Muscle of leg (tissue), 11 donors: ENCODE data around the gene ARID3B. TPM values are rescaled to one million over a fixed set of nuclear protein-coding genes. Genes with fewer than 3 reads are reported as not detected.
"Not testable (repeated sequence)": the region's sequence is repeated elsewhere in the genome, so short reads cannot be mapped to it uniquely, and the experiment has no call there.

ENCODE experiments used
- DNase-seq: peaks from one replicate; pipeline ENCODE4 v3.0.0; 2013
- H3K27ac ChIP-seq: one replicate; pipeline ENCODE4 v1.5.1; 2013; ENCODE audit warnings: mild to moderate bottlenecking, low read length, control low read depth
- H3K27me3 ChIP-seq: one replicate; pipeline ENCODE4 v1.6.1; 2013; ENCODE audit warnings: low read length; ENCODE audit not compliant: control insufficient read depth, insufficient read depth
- H3K36me3 ChIP-seq: one replicate; pipeline ENCODE4 v1.6.1; 2013; ENCODE audit warnings: low read length; ENCODE audit not compliant: control insufficient read depth, insufficient read depth
- H3K4me1 ChIP-seq: one replicate; pipeline ENCODE4 v1.6.1; 2013; ENCODE audit warnings: low read length; ENCODE audit not compliant: control insufficient read depth, insufficient read depth
- H3K4me3 ChIP-seq: one replicate; pipeline ENCODE4 v1.5.1; 2013; ENCODE audit warnings: low read length, control low read depth
- H3K9me3 ChIP-seq: replicated peaks from 2 replicates; pipeline ENCODE4 v1.6.1; 2013; ENCODE audit warnings: low read depth, low read length; ENCODE audit not compliant: control insufficient read depth
- WGBS: methylation state at CpG from one replicate; pipeline ENCODE4 v1.1.5; 2013; ENCODE audit warnings: missing lambda C conversion rate; ENCODE audit not compliant: insufficient coverage; 5-methylcytosine and 5-hydroxymethylcytosine counted together
- polyA plus RNA-seq, 8 donors: library from polyadenylated mRNA; unstranded; fragments of 120-200 nt; gene quantifications; one replicate each; pipeline versions ENCODE4 v1.2.1 to v1.2.3, GENCODE V29; 2013; ENCODE audit warnings: inconsistent platforms in 1 of 8, low replicate concordance in 1 of 8; ENCODE audit not compliant: insufficient read length in 8 of 8, insufficient read depth in 1 of 8
- total RNA-seq: library from RNA; stranded (reverse); fragments of 120-200 nt; gene quantifications from one replicate; pipeline ENCODE4 v1.2.4, GENCODE V29; 2013

Gene ARID3B
- total and polyA plus RNA-seq, 9 donors = 2.5 to 6.3 (median 4.6) TPM

DNA sequence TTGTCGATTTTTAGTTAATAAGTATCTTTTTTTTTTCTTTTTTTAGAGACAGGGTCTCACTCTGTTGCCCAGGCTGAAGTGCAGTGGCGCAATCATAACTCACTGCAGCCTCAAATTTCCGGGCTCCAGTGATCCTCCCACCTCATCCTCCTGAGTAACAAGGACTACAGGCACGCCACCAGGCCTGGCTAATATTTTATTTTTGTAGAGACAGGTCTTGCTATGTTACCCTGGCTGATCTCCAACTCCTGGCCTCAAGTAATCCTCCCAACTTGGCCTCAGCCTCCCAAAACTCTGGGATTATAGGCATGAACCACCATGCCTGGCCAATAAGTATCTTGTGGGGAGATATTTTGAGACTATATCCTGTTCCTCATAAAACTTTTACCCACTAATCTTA lies 29.4 kb upstream of the ARID3B start:
- Histone ChIP-seq H3K36me3 (no peaks in the 10 kb centered on the region), H3K9me3 (no peaks in the 10 kb centered on the region), H3K27ac (peak overlapping the region; percentile 13), H3K4me3 (no peak overlapping the region), H3K27me3 (no peaks in the 10 kb centered on the region), H3K4me1 (no peaks in the 10 kb centered on the region)
- WGBS = no CpG with 5 or more reads among the region's 4 CpGs
- DNase-seq = no peak

DNA sequence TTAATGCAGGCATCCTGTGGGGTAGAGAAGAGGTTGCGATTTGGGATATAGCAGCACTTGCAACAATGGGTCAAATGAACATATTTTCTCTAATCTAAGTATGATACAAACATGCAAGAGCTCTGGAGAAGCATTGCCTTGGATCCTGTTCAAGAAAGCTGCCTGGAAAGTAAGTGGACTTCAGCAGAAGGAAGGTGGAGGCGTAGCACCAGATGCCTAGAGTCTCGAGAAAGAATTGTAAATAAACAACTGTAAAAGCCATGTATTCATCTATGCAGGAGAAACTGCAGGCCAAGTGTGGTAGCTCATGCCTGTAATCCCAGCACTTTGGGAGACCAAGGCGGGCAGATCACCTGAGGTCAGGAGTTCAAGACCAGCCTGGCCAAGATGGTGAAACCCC lies 27.0 kb upstream of the ARID3B start:
- H3K4me1 ChIP-seq, DNase-seq: not testable (repeated sequence)
- WGBS = 50% methylated on average over 1 of the region's 4 CpGs

DNA sequence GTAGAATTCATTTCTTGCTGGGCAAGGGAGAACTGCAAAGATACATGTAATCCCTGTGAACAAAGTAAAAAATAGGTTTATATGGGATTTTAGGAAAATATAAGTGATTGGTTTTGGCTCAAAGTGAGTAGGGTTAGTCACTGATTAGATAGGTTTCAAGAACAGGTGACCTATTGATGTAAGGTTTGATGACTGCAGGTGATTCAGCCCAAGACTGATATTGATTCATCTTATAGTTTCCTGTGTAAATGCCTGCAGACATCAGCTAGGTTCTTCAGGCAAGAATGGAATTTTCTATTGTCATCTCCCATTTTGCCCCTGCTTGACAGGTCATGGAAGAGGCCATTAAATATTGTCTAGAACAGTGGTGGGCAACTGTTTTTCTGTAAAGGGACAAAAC lies 23.9 kb upstream of the ARID3B start:
- no peaks in the 10 kb centered on the region for H3K36me3 ChIP-seq
- no peaks in the 10 kb centered on the region for H3K27me3 ChIP-seq
- no peak overlapping the region for H3K27ac ChIP-seq
- H3K9me3 ChIP-seq = no peaks in the 10 kb centered on the region
- DNase-seq = no peak
- H3K4me3 ChIP-seq = no peak overlapping the region
- H3K4me1 ChIP-seq = no peaks in the 10 kb centered on the region

More for the DNA sequence above, 27.0 kb upstream of the ARID3B start:
- H3K27ac ChIP-seq, H3K9me3 ChIP-seq, H3K27me3 ChIP-seq, H3K36me3 ChIP-seq, H3K4me3 ChIP-seq: not testable (repeated sequence)

DNA sequence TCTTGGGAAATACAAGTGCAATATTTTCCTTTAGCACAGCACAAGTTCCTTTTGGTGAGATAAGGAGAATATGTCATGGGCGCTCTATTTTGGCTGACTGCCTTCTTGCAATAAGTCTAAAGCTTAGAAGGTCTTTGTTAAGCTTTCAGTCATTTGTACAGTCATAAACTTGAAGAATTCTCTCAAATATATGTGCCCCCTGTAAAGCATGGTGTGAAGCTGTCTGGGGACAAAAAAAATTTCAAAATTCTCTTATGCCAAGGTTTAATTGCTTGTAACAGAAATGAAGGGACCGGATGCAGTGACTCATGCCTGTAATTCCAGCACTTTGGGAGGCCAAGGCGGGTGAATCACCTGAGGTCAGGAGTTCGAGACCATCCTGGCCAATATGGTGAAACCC lies 21.7 kb upstream of the ARID3B start:
- no peak overlapping the region for H3K4me3 ChIP-seq
- H3K36me3 ChIP-seq = no peaks in the 10 kb centered on the region
- H3K27me3 ChIP-seq = no peaks in the 10 kb centered on the region
- H3K4me1 ChIP-seq = no peaks in the 10 kb centered on the region
- H3K27ac ChIP-seq = no peak overlapping the region
- no peak for DNase-seq
- no peaks in the 10 kb centered on the region for H3K9me3 ChIP-seq
- WGBS = no CpG with 5 or more reads among the region's 4 CpGs

DNA sequence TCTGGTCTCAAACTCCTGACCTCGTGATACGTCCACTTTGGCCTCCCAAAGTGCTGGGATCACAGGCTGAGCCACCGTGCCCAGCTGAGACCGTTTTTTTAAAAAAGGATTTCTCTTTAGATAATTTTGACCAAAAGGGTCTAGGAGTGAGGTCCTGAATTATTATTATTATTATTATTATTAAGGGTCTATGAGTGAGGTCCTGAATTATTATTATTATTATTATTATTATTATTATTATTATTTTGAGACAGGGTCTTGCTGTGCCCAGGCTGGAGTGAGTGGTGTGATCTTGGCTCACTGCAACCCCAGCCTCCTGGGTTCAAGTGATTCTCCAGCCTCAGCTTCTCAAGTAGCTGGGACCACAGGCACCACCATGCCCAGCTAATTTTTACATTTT lies 20.6 kb upstream of the ARID3B start:
- Histone ChIP-seq H3K4me1 (no peaks in the 10 kb centered on the region), H3K36me3 (no peaks in the 10 kb centered on the region), H3K4me3 (no peak overlapping the region), H3K27me3 (no peaks in the 10 kb centered on the region), H3K27ac (no peak overlapping the region), H3K9me3 (no peaks in the 10 kb centered on the region)
- DNase-seq = no peak
- 100% methylated on average over 2 of the region's 4 CpGs for WGBS

DNA sequence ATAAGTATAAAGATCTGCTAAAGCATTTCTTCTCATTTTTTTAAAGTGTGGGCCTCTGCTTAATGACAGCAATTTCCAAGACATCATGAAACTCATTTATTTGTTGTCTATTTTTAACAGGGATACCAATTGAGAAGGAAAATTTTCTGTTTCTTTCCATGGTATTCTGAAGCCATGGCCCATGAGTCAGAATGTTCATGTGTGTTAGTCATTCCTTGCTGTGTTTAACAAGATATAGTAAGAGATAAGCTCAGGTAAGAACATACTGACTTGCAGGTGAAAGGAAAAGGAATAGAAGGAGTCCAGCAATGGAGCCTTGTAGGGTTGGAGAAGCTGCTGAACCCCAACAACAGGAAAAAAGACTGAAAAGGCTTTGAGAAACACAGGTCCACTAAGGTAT lies 17.0 kb upstream of the ARID3B start:
- Histone ChIP-seq H3K36me3 (no peaks in the 10 kb centered on the region), H3K27ac (no peak overlapping the region), H3K4me3 (no peak overlapping the region), H3K4me1 (no peaks in the 10 kb centered on the region), H3K27me3 (no peaks in the 10 kb centered on the region), H3K9me3 (no peaks in the 10 kb centered on the region)
- DNase-seq = no peak

DNA sequence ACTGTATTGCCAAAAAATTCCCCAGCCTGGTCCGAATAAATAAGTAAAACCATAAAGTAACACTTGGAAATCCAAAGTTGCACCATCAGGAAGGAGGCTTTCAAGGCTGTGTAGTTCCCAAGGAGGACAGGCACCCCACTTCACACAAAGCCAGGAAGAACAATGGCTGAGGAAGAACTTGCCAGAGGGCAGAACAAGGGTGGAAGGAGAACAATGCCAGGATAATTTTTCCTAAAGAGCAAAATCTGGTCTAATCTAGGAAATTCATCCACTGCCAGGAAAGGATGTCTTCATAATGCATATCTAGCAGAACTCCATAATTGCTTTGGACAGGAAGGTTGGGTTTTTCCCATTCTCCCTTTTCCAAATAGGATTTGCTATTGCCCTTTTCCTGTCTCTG lies 15.7 kb upstream of the ARID3B start:
- no peaks in the 10 kb centered on the region for H3K4me1 ChIP-seq
- no peak overlapping the region for H3K4me3 ChIP-seq
- H3K27me3 ChIP-seq = no peaks in the 10 kb centered on the region
- no peaks in the 10 kb centered on the region for H3K9me3 ChIP-seq
- WGBS = no CpG with 5 or more reads among the region's 1 CpG
- DNase-seq = no peak
- no peaks in the 10 kb centered on the region for H3K36me3 ChIP-seq
- no peak overlapping the region for H3K27ac ChIP-seq

DNA sequence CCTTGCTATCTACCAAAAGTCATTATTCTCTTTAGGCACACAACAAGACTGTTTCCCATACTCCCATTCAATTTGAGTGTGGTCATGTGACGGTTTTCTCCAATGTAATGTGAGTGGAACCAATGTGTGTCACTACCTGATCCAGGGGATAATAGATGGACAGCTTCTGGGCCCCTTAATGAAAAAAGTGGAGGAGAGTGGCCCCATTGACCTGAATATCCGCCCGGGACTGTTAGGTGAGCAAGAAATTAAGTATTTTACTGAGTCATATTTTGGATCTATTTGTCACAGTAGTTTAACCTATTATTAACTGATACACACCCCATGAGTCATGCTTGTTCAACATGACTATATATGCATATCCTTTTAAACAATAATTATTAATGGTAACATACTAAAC lies 15.1 kb upstream of the ARID3B start:
- H3K9me3 ChIP-seq = no peaks in the 10 kb centered on the region
- DNase-seq = no peak
- no peak overlapping the region for H3K4me3 ChIP-seq
- WGBS = no CpG with 5 or more reads among the region's 3 CpGs
- H3K36me3 ChIP-seq = no peaks in the 10 kb centered on the region
- H3K27me3 ChIP-seq = no peaks in the 10 kb centered on the region
- no peaks in the 10 kb centered on the region for H3K4me1 ChIP-seq
- H3K27ac ChIP-seq = no peak overlapping the region

DNA sequence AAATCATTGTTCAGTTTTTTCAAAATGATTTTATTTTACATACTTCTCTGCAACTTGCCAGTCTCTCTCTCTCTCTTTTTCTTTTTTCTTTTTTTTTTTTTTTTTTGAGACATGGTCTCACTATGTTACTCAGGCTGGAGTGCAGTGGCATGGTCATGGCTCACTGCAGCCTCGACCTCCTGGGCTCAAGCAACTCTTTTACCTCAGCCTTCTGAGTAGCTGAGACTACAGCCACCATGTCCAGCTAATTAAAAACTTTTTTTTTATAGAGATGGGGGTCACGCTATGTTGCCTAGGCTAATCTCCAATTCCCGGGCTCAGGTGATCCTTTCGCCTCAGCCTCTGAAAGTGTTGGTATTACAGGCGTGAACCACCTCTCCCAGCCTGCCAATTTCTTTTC lies 12.1 kb upstream of the ARID3B start:
- Histone ChIP-seq H3K9me3 (no peaks in the 10 kb centered on the region), H3K4me3 (no peak overlapping the region), H3K4me1 (no peaks in the 10 kb centered on the region), H3K27me3 (no peaks in the 10 kb centered on the region), H3K36me3 (no peaks in the 10 kb centered on the region), H3K27ac (no peak overlapping the region)
- no peak for DNase-seq
- WGBS = no CpG with 5 or more reads among the region's 5 CpGs

DNA sequence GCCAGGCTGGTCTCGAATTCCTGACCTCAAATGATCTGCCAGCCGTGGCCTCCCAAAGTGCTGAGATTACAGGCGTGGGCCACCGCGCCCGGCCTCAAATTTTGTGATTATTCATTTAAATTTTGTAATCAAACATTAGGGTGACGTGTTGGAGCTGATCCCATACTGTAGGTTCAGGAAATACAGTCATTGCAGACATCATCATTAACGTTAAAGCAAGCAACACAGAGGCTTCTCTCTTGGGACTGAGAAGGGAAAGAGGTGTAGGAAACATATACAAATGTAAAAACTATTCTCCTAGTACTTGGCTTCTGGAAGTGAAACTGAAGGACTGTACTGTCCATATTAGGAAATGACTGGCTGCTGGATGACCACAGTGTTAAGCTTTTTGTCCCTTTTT lies 11.1 kb upstream of the ARID3B start:
- H3K36me3 ChIP-seq = no peaks in the 10 kb centered on the region
- H3K27ac ChIP-seq = no peak overlapping the region
- no peaks in the 10 kb centered on the region for H3K9me3 ChIP-seq
- H3K4me3 ChIP-seq = no peak overlapping the region
- no peak for DNase-seq
- no CpG with 5 or more reads among the region's 8 CpGs for WGBS
- no peaks in the 10 kb centered on the region for H3K27me3 ChIP-seq
- H3K4me1 ChIP-seq = no peaks in the 10 kb centered on the region

DNA sequence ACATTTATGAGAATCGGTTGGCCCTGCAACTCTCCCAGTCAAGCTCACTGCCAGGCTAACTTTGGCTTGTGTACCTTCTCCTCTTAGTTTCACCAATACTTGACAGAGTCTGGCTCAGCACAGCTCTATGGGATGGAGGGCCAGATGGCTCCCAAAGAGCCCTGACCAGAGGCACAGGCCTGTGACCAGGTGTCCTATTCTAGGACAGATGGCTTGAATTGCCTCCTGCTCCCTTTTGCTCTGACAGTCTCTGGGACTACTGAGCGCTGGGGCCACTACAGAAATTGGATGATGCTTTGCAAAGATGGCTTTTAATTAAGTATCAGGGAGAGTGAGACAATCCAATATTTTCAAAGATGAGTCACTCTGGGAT lies 10.3 kb upstream of the ARID3B start:
- Histone ChIP-seq H3K9me3 (no peaks in the 10 kb centered on the region), H3K27me3 (no peaks in the 10 kb centered on the region), H3K4me3 (no peak overlapping the region), H3K27ac (no peak overlapping the region), H3K4me1 (no peaks in the 10 kb centered on the region), H3K36me3 (no peaks in the 10 kb centered on the region)
- WGBS = 80% methylated on average over 1 of the region's 2 CpGs
- DNase-seq = no peak
